GM12878 (cell line): ENCODE data around the gene UVSSA.

Source experiments
- CHD2 ChIP-seq: IDR thresholded peaks from 2 replicates; pipeline ENCODE4 v1.6.1; 2011; ENCODE audit warnings: low read depth, low read length, improper control_type of control experiment, borderline replicate concordance
- CTCF ChIP-seq, 3 experiments: IDR thresholded peaks in 2 of 3; conservative IDR thresholded peaks in 1 of 3; 2 replicates each; pipeline ENCODE4 v1.5.1; 2011; ENCODE audit warnings: low read depth in 3 of 3, low read length in 3 of 3, mild to moderate bottlenecking in 3 of 3, control low read depth in 2 of 3, moderate library complexity in 2 of 3, inconsistent platforms in 1 of 3, mixed read lengths in 1 of 3; ENCODE audit not compliant: control insufficient read depth in 2 of 3, insufficient read depth in 1 of 3; ENCODE audit errors: extremely low read depth in 1 of 3

GRCh38 chr4:1366371-1367229 lies 19.6 kb downstream of the UVSSA start:
- TF ChIP-seq CTCF (IDR thresholded peaks at IDR 0.05 in 2 of 3, conservative IDR thresholded peaks at IDR 0.05 in 1 of 3; ENCODE audit: control insufficient read depth in 2 of 3, extremely low read depth in 1 of 3, insufficient read depth in 1 of 3, low read depth in 3 of 3, low read length in 3 of 3) (no peak), CHD2 (no peak)
